CD4-positive, alpha-beta T cell treated with Interleukin-17A for 4 hours (primary cell): ENCODE data around the gene DNM2.
"Not testable (repeated sequence)": the region's sequence is repeated elsewhere in the genome, so short reads cannot be mapped to it uniquely, and the experiment has no call there.

ENCODE experiments used
- DNase-seq: peaks from one replicate; pipeline ENCODE4 v3.0.0-alpha.2; 2020; ENCODE audit warnings: mixed read lengths

Gene DNM2

GRCh38 chr19:10727685-10728201, 9.9 kb downstream of the DNM2 start:
- no peak for DNase-seq

- DNase-seq = no peak
These were observed 11.5 kb downstream of the DNM2 start for GRCh38 chr19:10729411-10729810.

- no peak for DNase-seq
These were observed 13.1 kb downstream of the DNM2 start for GRCh38 chr19:10730932-10731331.

- no peak for DNase-seq
These were observed 17.9 kb downstream of the DNM2 start for GRCh38 chr19:10735741-10736140.

- DNase-seq = no peak
These were observed 18.3 kb downstream of the DNM2 start for GRCh38 chr19:10736189-10736588.

GRCh38 chr19:10736916-10737551, 19.2 kb downstream of the DNM2 start:
- no peak for DNase-seq

GRCh38 chr19:10737722-10738121, 19.8 kb downstream of the DNM2 start:
- no peak for DNase-seq

GRCh38 chr19:10740798-10741197, 22.9 kb downstream of the DNM2 start:
- no peak for DNase-seq

- no peak for DNase-seq
These were observed 24.6 kb downstream of the DNM2 start for GRCh38 chr19:10742476-10742875.

- DNase-seq = no peak
These were observed 26.4 kb downstream of the DNM2 start for GRCh38 chr19:10744253-10744798.

- DNase-seq = no peak
These were observed 27.0 kb downstream of the DNM2 start for GRCh38 chr19:10744801-10745293.

- DNase-seq = not testable (repeated sequence)
These were observed 28.6 kb downstream of the DNM2 start for GRCh38 chr19:10746437-10746836.

GRCh38 chr19:10747271-10747670, 29.4 kb downstream of the DNM2 start:
- DNase-seq = no peak

GRCh38 chr19:10747674-10748073, 29.8 kb downstream of the DNM2 start:
- peak; percentile 48 for DNase-seq

GRCh38 chr19:10748195-10748926, 30.5 kb downstream of the DNM2 start:
- DNase-seq = no peak

- peak; percentile 42 for DNase-seq
These were observed 31.1 kb downstream of the DNM2 start for GRCh38 chr19:10748927-10749434.

- DNase-seq = no peak
These were observed 31.8 kb downstream of the DNM2 start for GRCh38 chr19:10749435-10750384.

- no peak for DNase-seq
These were observed 33.5 kb downstream of the DNM2 start for GRCh38 chr19:10751109-10751953.

- no peak for DNase-seq
These were observed 34.5 kb downstream of the DNM2 start for GRCh38 chr19:10752237-10752912.

GRCh38 chr19:10752913-10753704, 35.2 kb downstream of the DNM2 start:
- peak; percentile 59 for DNase-seq
